SH-SY5Y (cell line): Measurements from ENCODE around the gene POU3F1.

Experiments used
- GATA2 ChIP-seq: IDR thresholded peaks from 2 replicates; pipeline ENCODE4 v1.6.1; 2011; ENCODE audit warnings: mild to moderate bottlenecking, low read depth, low read length
- GATA3 ChIP-seq: IDR thresholded peaks from 2 replicates; pipeline ENCODE4 v1.6.1; 2011; ENCODE audit warnings: low read depth, mild to moderate bottlenecking, low read length, moderate library complexity

DNA sequence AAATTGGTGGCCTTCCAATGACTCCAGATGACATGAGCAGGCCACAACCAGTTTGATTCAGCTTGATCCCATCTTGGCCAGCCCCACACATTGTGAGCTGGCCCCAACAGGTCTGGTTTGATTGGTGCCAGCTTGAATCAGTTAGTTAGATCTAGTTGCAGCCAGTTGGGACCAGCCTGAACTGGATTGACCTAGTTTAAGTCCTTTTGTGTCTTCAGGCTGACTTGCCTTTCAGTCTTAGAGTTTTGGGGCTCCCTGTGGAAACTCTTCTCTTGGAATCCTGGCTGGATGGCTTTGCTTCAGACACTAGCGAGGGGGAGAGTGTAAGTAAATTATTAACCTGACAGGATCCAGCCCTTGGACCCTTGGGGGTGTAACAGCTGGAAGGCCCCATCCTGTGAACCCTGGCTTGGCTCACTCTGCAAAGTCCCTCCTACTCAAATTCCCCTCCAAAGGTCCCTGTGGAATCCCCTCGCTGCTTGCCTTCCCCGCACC lies 36.2 kb upstream of the POU3F1 start:
- TF ChIP-seq GATA3 (no peak), GATA2 (no peak)
